ENCODE results near the gene TMEM158. TPM values are rescaled to one million over a fixed set of nuclear protein-coding genes. Genes with fewer than 3 reads are reported as not detected.

TMEM158 gene
- total RNA-seq, 1 donor, result 9.0 TPM

- no peak for TF ChIP-seq CTCF (IDR thresholded peaks at IDR 0.05; ENCODE audit: extremely low read depth, low read depth, low read length)
- no peak for DNase-seq (ENCODE audit: insufficient read length, low spot score, missing footprints)
- Histone ChIP-seq H4K20me1 (ENCODE audit: insufficient read depth, low read length) (no peaks in the 10 kb centered on the region), H3K9me3 (ENCODE audit: low read depth, low read length) (no peaks in the 10 kb centered on the region), H2AFZ (ENCODE audit: low read length) (no peak overlapping the region), H3K27ac (ENCODE audit: low read depth, low read length) (no peak overlapping the region), H3K4me2 (ENCODE audit: insufficient read depth, low read length) (no peak overlapping the region), H3K4me3 (ENCODE audit: insufficient read depth, low read length) (no peak overlapping the region), H3K4me1 (ENCODE audit: insufficient read depth, low read length) (no peaks in the 10 kb centered on the region), H3K27me3 (ENCODE audit: insufficient read depth, low read length) (no peaks in the 10 kb centered on the region), H3K79me2 (ENCODE audit: insufficient read depth, low read length) (no peaks in the 10 kb centered on the region), H3K36me3 (ENCODE audit: insufficient read depth, low read length) (no peaks in the 10 kb centered on the region)
Observed at GRCh38 chr3:45188719-45189659, 37.1 kb downstream of the TMEM158 start.

DNA sequence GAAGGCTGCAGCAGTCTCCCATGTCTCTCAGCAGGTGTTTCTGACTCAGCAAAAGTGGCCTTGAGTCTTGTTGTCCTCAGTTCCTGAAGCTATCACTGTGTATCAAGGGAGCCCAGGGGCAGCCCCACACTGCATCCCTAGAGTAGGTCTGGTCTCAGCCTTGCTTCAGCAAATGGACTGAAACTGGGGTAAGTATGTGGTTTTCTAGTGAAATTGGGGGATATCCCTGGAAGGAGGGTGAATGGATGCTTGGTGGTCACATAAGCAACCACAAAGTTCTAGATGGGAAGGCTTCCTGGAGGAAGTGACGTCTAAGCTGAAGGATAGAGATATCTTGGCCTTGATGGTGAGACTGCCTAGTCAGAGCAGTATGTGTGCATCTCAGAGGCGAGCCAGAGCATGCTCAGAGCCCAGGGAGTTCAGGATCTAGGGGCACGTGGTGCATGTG lies 38.4 kb downstream of the TMEM158 start:
- Histone ChIP-seq H3K27ac (ENCODE audit: low read depth, low read length) (no peak overlapping the region), H3K79me2 (ENCODE audit: insufficient read depth, low read length) (no peaks in the 10 kb centered on the region), H3K36me3 (ENCODE audit: insufficient read depth, low read length) (no peaks in the 10 kb centered on the region), H3K4me2 (ENCODE audit: insufficient read depth, low read length) (no peak overlapping the region), H3K9me3 (ENCODE audit: low read depth, low read length) (no peaks in the 10 kb centered on the region), H3K4me3 (ENCODE audit: insufficient read depth, low read length) (no peak overlapping the region), H3K27me3 (ENCODE audit: insufficient read depth, low read length) (no peaks in the 10 kb centered on the region), H4K20me1 (ENCODE audit: insufficient read depth, low read length) (no peaks in the 10 kb centered on the region), H3K4me1 (ENCODE audit: insufficient read depth, low read length) (peaks cover 12% of the 10 kb centered on the region), H2AFZ (ENCODE audit: low read length) (no peak overlapping the region)
- no peak for DNase-seq (ENCODE audit: insufficient read length, low spot score, missing footprints)
- no peak for TF ChIP-seq CTCF (IDR thresholded peaks at IDR 0.05; ENCODE audit: extremely low read depth, low read depth, low read length)

DNA sequence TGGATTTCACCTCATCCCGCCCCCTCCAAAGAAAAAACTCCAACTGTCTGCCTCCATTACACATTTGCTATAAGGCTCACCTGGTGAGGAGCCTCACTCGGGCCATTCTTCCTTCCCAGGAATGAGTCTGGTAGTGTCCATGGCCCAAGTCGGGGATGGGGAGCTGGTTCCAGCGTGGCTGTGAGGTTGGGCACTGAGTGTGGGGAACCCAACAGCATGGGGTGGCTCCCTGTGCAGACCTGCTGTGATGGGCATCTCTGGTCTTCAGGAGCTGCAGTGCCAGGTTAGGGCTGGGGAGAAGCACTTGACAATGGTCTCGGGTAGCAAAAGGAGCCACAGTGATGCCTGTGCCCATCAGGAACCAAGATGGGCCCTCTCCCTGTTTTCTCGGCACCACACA lies 39.2 kb downstream of the TMEM158 start:
- Histone ChIP-seq H3K36me3 (ENCODE audit: insufficient read depth, low read length) (no peaks in the 10 kb centered on the region), H2AFZ (ENCODE audit: low read length) (no peak overlapping the region), H3K4me1 (ENCODE audit: insufficient read depth, low read length) (peaks cover 13% of the 10 kb centered on the region), H3K9me3 (ENCODE audit: low read depth, low read length) (no peaks in the 10 kb centered on the region), H3K27me3 (ENCODE audit: insufficient read depth, low read length) (no peaks in the 10 kb centered on the region), H4K20me1 (ENCODE audit: insufficient read depth, low read length) (no peaks in the 10 kb centered on the region), H3K79me2 (ENCODE audit: insufficient read depth, low read length) (no peaks in the 10 kb centered on the region), H3K4me2 (ENCODE audit: insufficient read depth, low read length) (no peak overlapping the region), H3K4me3 (ENCODE audit: insufficient read depth, low read length) (no peak overlapping the region), H3K27ac (ENCODE audit: low read depth, low read length) (no peak overlapping the region)
- no peak for DNase-seq (ENCODE audit: insufficient read length, low spot score, missing footprints)
- TF ChIP-seq CTCF (IDR thresholded peaks at IDR 0.05; ENCODE audit: extremely low read depth, low read depth, low read length), result no peak

DNA sequence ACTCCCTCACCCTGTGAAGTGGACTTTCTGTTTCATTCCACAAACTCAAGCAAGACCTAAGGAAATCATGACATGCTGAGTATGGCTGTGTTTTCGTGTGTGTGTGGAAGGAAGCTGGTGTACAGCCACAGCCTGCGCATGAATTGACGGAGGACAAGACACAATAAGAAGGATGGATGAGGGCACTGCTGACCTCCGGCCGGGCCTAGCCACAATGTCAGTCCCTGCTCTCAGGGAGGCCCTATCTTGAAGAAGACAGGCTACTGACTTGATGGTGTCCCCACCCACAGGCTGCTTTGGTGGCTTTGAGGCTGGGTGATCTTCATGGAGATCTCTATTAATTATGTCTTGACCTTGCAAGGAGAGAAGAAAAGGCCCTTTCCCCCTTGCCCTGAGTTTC lies 40.6 kb downstream of the TMEM158 start:
- Histone ChIP-seq H3K79me2 (ENCODE audit: insufficient read depth, low read length) (no peaks in the 10 kb centered on the region), H4K20me1 (ENCODE audit: insufficient read depth, low read length) (no peaks in the 10 kb centered on the region), H3K27me3 (ENCODE audit: insufficient read depth, low read length) (no peaks in the 10 kb centered on the region), H3K9me3 (ENCODE audit: low read depth, low read length) (no peaks in the 10 kb centered on the region), H3K36me3 (ENCODE audit: insufficient read depth, low read length) (no peaks in the 10 kb centered on the region), H3K4me1 (ENCODE audit: insufficient read depth, low read length) (peaks cover 16% of the 10 kb centered on the region), H2AFZ (ENCODE audit: low read length) (no peak overlapping the region), H3K27ac (ENCODE audit: low read depth, low read length) (no peak overlapping the region), H3K4me2 (ENCODE audit: insufficient read depth, low read length) (no peak overlapping the region), H3K4me3 (ENCODE audit: insufficient read depth, low read length) (no peak overlapping the region)
- no peak for TF ChIP-seq CTCF (IDR thresholded peaks at IDR 0.05; ENCODE audit: extremely low read depth, low read depth, low read length)
- DNase-seq (ENCODE audit: insufficient read length, low spot score, missing footprints), result no peak

Measured in osteoblast (primary cell).